Activated naive CD4-positive, alpha-beta T cell treated with anti-CD3 and anti-CD28 coated beads, Interleukin-2, amount 50 U/mL, for 24 hours (primary cell): Measurements from ENCODE around the gene SOST.

Experiments
- H3K27ac Mint-ChIP-seq: one replicate; pipeline ENCODE4 v1.8.0; 2021; ENCODE audit warnings: mild to moderate bottlenecking, mixed read lengths
- H3K27me3 Mint-ChIP-seq: one replicate; pipeline ENCODE4 v1.8.0; 2021; ENCODE audit warnings: mixed read lengths
- H3K36me3 Mint-ChIP-seq: one replicate; pipeline ENCODE4 v1.8.0; 2021; ENCODE audit warnings: mixed read lengths
- H3K4me1 Mint-ChIP-seq: one replicate; pipeline ENCODE4 v1.8.0; 2021; ENCODE audit warnings: mixed read lengths
- H3K4me3 Mint-ChIP-seq: one replicate; pipeline ENCODE4 v1.8.0; 2021; ENCODE audit warnings: mild to moderate bottlenecking, mixed read lengths
- H3K9me3 Mint-ChIP-seq: one replicate; pipeline ENCODE4 v1.8.0; 2021; ENCODE audit warnings: mixed read lengths

The SOST gene

GRCh38 chr17:43767053-43767712 is 8.6 kb upstream of the SOST start:
- Mint-ChIP-seq H3K27ac (no peak overlapping the region), H3K36me3 (peaks cover 5% of the 10 kb centered on the region), H3K4me1 (no peaks in the 10 kb centered on the region), H3K27me3 (no peaks in the 10 kb centered on the region), H3K4me3 (no peak overlapping the region), H3K9me3 (no peaks in the 10 kb centered on the region)

GRCh38 chr17:43766413-43767052 is 7.9 kb upstream of the SOST start:
- Mint-ChIP-seq H3K27me3 (no peaks in the 10 kb centered on the region), H3K4me3 (no peak overlapping the region), H3K27ac (no peak overlapping the region), H3K9me3 (no peaks in the 10 kb centered on the region), H3K4me1 (no peaks in the 10 kb centered on the region), H3K36me3 (peaks cover 5% of the 10 kb centered on the region)

GRCh38 chr17:43760254-43760852 is 1.8 kb upstream of the SOST start:
- no peak overlapping the region for H3K27ac Mint-ChIP-seq
- no peaks in the 10 kb centered on the region for H3K9me3 Mint-ChIP-seq

GRCh38 chr17:43759836-43760235 is 1.2 kb upstream of the SOST start:
- H3K4me1 Mint-ChIP-seq = no peaks in the 10 kb centered on the region
- H3K4me3 Mint-ChIP-seq = no peak overlapping the region
- no peaks in the 10 kb centered on the region for H3K9me3 Mint-ChIP-seq
- no peaks in the 10 kb centered on the region for H3K36me3 Mint-ChIP-seq
- peaks cover 12% of the 10 kb centered on the region for H3K27me3 Mint-ChIP-seq
- no peak overlapping the region for H3K27ac Mint-ChIP-seq

More at GRCh38 chr17:43760254-43760852, 1.8 kb upstream of the SOST start:
- no peak overlapping the region for H3K4me3 Mint-ChIP-seq
- H3K4me1 Mint-ChIP-seq = no peaks in the 10 kb centered on the region
- H3K27me3 Mint-ChIP-seq = peaks cover 12% of the 10 kb centered on the region
- no peaks in the 10 kb centered on the region for H3K36me3 Mint-ChIP-seq

GRCh38 chr17:43758086-43758485 is 505 bp downstream of the SOST start:
- no peaks in the 10 kb centered on the region for H3K9me3 Mint-ChIP-seq
- H3K36me3 Mint-ChIP-seq = no peaks in the 10 kb centered on the region
- H3K4me3 Mint-ChIP-seq = no peak overlapping the region
- no peak overlapping the region for H3K27ac Mint-ChIP-seq
- no peaks in the 10 kb centered on the region for H3K4me1 Mint-ChIP-seq
- H3K27me3 Mint-ChIP-seq = peaks cover 17% of the 10 kb centered on the region

GRCh38 chr17:43757171-43757660 is 1.4 kb downstream of the SOST start:
- H3K27ac Mint-ChIP-seq = no peak overlapping the region
- H3K4me3 Mint-ChIP-seq = no peak overlapping the region
- no peaks in the 10 kb centered on the region for H3K4me1 Mint-ChIP-seq
- no peaks in the 10 kb centered on the region for H3K36me3 Mint-ChIP-seq
- peaks cover 24% of the 10 kb centered on the region for H3K27me3 Mint-ChIP-seq
- H3K9me3 Mint-ChIP-seq = no peaks in the 10 kb centered on the region

GRCh38 chr17:43756201-43756600 is 2.4 kb downstream of the SOST start:
- H3K27me3 Mint-ChIP-seq = peaks cover 24% of the 10 kb centered on the region
- H3K27ac Mint-ChIP-seq = peak overlapping the region; percentile 4
- H3K9me3 Mint-ChIP-seq = no peaks in the 10 kb centered on the region
- H3K4me1 Mint-ChIP-seq = no peaks in the 10 kb centered on the region
- H3K36me3 Mint-ChIP-seq = no peaks in the 10 kb centered on the region
- H3K4me3 Mint-ChIP-seq = no peak overlapping the region

- Mint-ChIP-seq H3K27ac (no peak overlapping the region), H3K36me3 (no peaks in the 10 kb centered on the region), H3K27me3 (peaks cover 25% of the 10 kb centered on the region), H3K4me1 (no peaks in the 10 kb centered on the region), H3K9me3 (no peaks in the 10 kb centered on the region), H3K4me3 (no peak overlapping the region)
These were observed 3.2 kb downstream of the SOST start for GRCh38 chr17:43755389-43755875.

- Mint-ChIP-seq H3K4me1 (no peaks in the 10 kb centered on the region), H3K4me3 (no peak overlapping the region), H3K9me3 (no peaks in the 10 kb centered on the region), H3K27me3 (peaks cover 26% of the 10 kb centered on the region), H3K27ac (no peak overlapping the region), H3K36me3 (no peaks in the 10 kb centered on the region)
These were observed 3.6 kb downstream of the SOST start for GRCh38 chr17:43754947-43755346.

GRCh38 chr17:43753493-43754129 is 5.0 kb downstream of the SOST start:
- Mint-ChIP-seq H3K27ac (no peak overlapping the region), H3K9me3 (no peaks in the 10 kb centered on the region), H3K4me3 (no peak overlapping the region), H3K4me1 (no peaks in the 10 kb centered on the region), H3K36me3 (no peaks in the 10 kb centered on the region), H3K27me3 (peaks cover 26% of the 10 kb centered on the region)

GRCh38 chr17:43750153-43750552 is 8.4 kb downstream of the SOST start:
- Mint-ChIP-seq H3K9me3 (no peaks in the 10 kb centered on the region), H3K4me1 (no peaks in the 10 kb centered on the region), H3K36me3 (no peaks in the 10 kb centered on the region), H3K27ac (no peak overlapping the region), H3K27me3 (peaks cover 22% of the 10 kb centered on the region), H3K4me3 (no peak overlapping the region)

GRCh38 chr17:43745541-43745940 is 13.1 kb downstream of the SOST start:
- Mint-ChIP-seq H3K4me3 (no peak overlapping the region), H3K4me1 (no peaks in the 10 kb centered on the region), H3K27me3 (peaks cover 14% of the 10 kb centered on the region), H3K27ac (no peak overlapping the region), H3K36me3 (no peaks in the 10 kb centered on the region), H3K9me3 (no peaks in the 10 kb centered on the region)

- Mint-ChIP-seq H3K9me3 (no peaks in the 10 kb centered on the region), H3K4me1 (no peaks in the 10 kb centered on the region), H3K4me3 (no peak overlapping the region), H3K36me3 (no peaks in the 10 kb centered on the region), H3K27ac (no peak overlapping the region), H3K27me3 (peaks cover 14% of the 10 kb centered on the region)
These were observed 17.0 kb downstream of the SOST start for GRCh38 chr17:43741636-43742035.

GRCh38 chr17:43740541-43740940 is 18.1 kb downstream of the SOST start:
- no peaks in the 10 kb centered on the region for H3K9me3 Mint-ChIP-seq
- no peak overlapping the region for H3K4me3 Mint-ChIP-seq
- peaks cover 9% of the 10 kb centered on the region for H3K27me3 Mint-ChIP-seq
- no peaks in the 10 kb centered on the region for H3K4me1 Mint-ChIP-seq
- H3K36me3 Mint-ChIP-seq = no peaks in the 10 kb centered on the region
- H3K27ac Mint-ChIP-seq = no peak overlapping the region

GRCh38 chr17:43737722-43738121 is 20.9 kb downstream of the SOST start:
- no peak overlapping the region for H3K27ac Mint-ChIP-seq
- no peak overlapping the region for H3K4me3 Mint-ChIP-seq
- peaks cover 1% of the 10 kb centered on the region for H3K27me3 Mint-ChIP-seq
- no peaks in the 10 kb centered on the region for H3K36me3 Mint-ChIP-seq
- no peaks in the 10 kb centered on the region for H3K9me3 Mint-ChIP-seq
- H3K4me1 Mint-ChIP-seq = no peaks in the 10 kb centered on the region

GRCh38 chr17:43736389-43736788 is 22.2 kb downstream of the SOST start:
- Mint-ChIP-seq H3K36me3 (no peaks in the 10 kb centered on the region), H3K27me3 (peaks cover 1% of the 10 kb centered on the region), H3K4me1 (no peaks in the 10 kb centered on the region)

More at GRCh38 chr17:43736389-43736788, 22.2 kb downstream of the SOST start:
- no peak overlapping the region for H3K4me3 Mint-ChIP-seq
- H3K9me3 Mint-ChIP-seq = no peaks in the 10 kb centered on the region
- H3K27ac Mint-ChIP-seq = no peak overlapping the region
